Activated CD4-positive, alpha-beta T cell treated with anti-CD3 and anti-CD28 coated beads, Interleukin-2, Interleukin-4, amounts not matched to agents 100 ng/mL and 50 ng/mL, durations not matched to agents 16 hours and 8 hours (primary cell): ENCODE data around the gene TADA1.
"Not testable (repeated sequence)": the region's sequence is repeated elsewhere in the genome, so short reads cannot be mapped to it uniquely, and the experiment has no call there.

Source experiments
- DNase-seq: peaks from one replicate; pipeline ENCODE4 v3.0.0-alpha.2; 2020; ENCODE audit warnings: low spot score

TADA1 gene

DNA sequence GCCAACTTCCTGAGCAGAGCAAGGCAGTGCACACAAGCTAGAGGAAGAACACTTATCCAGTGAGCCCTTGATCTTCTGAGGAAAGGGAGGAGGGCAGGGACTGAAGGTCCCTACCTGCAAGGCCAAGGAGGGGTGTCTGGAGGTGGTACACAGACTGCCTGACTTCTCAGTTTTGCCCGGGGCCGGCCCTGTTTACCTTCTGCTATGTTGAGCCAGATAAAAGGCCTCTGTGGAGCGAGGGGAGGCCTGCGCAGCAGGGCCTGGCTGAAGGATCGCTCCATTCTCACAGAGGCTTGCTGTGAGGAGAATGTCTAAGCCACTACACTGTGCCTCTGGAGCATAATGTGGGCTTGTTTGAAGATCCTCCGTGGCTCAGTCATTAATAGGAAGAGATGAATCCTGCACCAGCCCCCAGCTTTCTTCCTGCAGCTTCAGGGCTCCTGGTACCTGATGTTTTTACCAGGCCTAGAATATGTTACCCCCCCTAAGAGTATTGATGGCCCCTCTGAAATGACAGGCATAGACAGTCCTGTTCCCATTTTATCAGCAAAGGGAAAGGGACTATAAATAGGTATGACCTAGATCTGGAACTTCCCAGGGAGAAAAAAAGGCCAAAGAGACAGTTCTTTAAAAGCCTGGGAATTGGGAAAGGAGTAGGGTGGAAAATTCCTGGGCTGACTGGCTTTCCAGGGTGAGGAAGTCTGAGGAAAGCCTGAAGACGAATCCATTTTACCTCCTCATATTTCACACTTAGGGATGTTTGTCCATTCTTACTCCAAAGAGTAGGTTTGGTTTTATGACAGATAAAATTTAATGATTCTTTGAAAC, 32.1 kb downstream of the TADA1 start:
- DNase-seq: no peak

DNA sequence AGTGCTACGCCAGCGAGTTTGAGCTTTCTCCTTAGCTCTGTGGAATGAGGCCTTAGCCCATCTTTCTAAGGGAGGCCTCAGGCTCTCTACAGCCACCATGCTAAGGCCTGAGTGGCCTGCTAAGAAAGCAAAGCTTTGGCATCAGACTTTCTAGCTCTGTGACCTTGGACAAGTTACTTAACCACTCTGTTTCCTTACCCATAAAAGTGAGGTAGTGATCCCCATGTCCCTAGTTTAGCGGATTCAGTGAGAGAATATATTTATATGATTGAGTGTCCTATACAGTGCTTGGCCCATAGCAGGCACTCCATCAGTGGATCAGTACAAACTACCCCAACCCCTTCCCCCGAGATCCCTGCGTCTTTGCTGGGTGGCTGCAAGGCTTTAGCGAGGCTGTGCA, 32.7 kb downstream of the TADA1 start:
- DNase-seq: no peak

GRCh38 chr1:166840309-166841274, 35.5 kb downstream of the TADA1 start:
- no peak for DNase-seq

DNA sequence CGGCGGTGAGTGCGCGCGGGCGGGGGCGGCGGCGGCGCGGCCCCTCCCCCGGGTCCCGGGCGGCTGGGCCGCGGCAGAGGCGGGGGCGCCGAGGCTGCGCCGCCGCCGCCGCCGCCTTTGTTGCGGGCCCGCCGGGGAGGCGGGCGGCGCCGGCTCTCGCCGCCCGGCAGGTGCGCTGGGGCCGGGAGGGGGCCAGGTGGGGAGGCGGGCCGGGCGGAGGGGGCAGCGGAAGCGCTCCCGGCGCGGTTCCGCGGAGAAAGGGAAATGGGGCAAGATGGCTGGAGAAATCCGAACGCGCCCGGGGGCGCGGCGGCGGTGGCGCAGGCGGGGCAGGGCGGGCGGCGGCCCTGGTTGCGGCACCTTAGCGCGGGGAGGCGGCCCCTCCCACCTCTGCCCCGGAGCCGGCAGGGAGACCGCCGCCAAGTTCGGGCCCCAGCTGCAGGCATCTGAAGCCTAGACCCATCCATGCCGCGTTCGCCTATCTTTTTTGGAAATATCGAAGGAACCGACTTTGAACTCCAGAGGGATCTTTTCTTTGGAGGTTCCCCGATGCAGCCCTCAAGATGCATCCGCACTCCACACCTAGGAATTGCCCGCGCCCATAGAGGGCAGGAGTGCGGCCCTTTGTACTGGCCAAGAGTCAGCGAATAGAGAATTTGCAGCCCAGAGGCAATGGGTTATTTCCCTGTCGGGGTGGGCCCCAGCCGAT, 36.3 kb downstream of the TADA1 start:
- peak; percentile 48 for DNase-seq

DNA sequence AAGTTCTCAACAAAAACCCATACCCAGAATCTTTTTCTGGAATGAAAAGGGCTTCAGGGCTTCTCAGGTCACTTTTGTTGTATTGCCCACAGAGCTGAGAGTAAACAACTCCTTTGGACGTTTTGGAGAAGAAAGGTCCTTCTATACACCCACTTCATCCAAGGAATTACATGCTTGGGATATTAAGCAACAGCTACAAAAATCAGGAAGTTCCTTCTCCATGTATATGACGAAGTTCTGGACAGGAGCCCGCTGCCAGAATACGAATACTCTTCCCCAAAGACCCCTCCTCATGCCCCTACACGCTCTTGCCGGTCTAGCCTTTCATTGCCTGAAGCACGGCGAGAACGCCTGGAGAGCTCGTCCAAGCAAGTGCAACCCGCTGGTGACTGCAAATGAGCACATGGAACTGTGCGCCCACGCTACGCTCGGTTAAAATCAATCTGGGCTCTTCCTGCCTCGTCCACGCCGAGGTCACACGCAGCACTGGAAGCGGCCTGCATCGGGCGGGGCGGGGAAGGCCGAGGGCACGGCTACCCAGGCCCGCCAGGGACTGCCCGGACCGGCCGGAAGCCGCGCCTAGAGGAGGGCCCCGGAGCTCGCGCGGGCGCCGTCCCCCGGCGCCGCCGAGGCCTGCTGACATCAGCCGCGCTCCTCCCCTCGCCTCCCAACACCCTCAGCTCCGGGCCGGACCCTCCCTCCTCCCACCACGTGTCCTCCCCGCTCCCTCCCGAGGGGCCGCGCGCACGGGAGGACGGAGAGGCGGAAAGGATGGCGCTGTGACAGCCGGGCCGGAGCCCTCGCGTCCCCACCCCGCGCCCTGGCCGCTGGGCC, 37.1 kb downstream of the TADA1 start, which contains the start of gene POGK:
Gene POGK (plus strand): TSS at position 710 of the 834 bp plus-strand sequence. CDS start 1,482 bp downstream, outside the sequence.
- DNase-seq: peak; percentile 88

DNA sequence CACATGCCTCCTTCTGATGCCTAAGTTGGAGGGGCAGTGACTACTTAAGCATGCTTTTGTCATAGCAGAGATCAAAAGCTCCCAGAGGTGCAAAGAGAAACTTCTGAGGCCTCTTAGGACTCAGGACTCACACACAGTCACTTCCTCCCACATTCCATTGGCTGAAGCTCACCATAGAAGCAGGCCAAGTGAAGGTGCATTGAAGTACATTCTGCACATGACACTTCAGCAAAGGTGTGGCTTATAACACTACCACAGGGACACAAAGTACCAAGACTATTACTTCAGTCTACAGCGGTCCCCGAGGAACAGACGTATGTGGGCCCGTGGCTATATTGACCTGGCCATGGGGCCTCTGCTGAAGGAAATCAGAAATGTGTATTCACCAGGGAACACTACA, 39.3 kb downstream of the TADA1 start:
- DNase-seq: no peak

DNA sequence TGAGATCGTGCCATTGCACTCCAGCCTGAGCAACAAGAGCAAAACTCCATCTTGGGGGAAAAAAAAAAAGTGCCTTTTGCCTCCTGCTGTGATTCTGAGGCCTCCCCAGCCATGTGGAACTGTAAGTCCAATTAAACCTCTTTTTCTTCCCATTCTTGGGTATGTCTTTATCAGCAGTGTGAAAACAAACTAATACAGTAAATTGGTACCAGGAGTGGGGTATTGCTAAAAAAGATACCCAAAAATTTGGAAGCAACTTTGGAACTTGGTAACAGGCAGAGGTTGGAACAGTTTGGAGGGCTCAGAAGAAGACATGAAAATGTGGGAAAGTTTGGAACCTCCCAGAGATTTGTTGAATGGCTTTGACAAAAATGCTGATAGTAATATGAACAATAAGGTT, 46.3 kb downstream of the TADA1 start:
- not testable (repeated sequence) for DNase-seq

- no peak for DNase-seq
Observed at GRCh38 chr1:166827426-166827825, 48.6 kb downstream of the TADA1 start.

GRCh38 chr1:166822385-166822784, 53.7 kb downstream of the TADA1 start:
- no peak for DNase-seq

GRCh38 chr1:166819974-166820373, 56.1 kb downstream of the TADA1 start:
- no peak for DNase-seq

DNA sequence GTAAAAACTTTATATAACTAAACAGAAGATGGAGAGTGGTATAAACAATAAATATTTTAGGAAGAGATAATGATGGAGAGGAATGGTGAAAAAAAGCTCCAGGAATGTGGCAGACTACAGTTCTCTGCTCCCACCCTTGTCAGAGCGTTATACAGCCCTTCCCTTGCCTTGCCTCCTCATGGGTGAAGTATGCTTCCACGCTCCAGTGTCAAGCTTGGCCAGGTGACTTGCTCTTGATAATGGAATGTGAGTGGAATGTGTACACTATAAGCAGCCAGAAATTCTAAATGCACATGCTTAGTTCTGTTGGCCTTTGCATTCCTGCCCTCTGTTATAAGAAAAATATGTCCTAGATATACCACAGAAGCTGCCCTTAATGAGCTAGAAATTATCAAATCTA, 61.5 kb downstream of the TADA1 start:
- no peak for DNase-seq

- DNase-seq: no peak
Observed at GRCh38 chr1:166813508-166814223, 62.4 kb downstream of the TADA1 start.

DNA sequence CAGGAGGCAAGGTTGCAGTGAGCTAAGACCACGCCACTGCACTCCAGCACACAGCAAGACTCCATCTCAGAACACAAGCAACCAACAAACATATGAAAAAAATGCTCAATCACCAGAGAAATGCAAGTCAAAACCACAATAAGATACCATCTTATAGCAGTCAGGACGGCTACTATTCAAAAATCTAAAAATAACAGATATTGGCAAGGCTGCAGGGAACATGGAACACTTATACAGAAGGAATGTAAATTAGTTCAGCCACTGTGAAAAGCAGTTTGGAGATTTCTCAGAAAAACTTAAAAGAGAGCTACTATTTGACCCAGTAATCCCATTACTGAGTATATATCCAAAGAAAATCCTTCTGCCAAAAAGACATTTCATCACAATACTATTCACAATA, 64.4 kb downstream of the TADA1 start:
- no peak for DNase-seq

GRCh38 chr1:166808952-166809351, 67.1 kb downstream of the TADA1 start:
- no peak for DNase-seq
